Activated CD8-positive, alpha-beta memory T cell treated with anti-CD3 and anti-CD28 coated beads, Interleukin-2, amount 10 ng/mL, durations not matched to agents 7 days and 5 days (primary cell): ENCODE results near the gene BAZ1B. TPM values are rescaled to one million over a fixed set of nuclear protein-coding genes. Genes with fewer than 3 reads are reported as not detected.
A peak's percentile ranks its signal among the peaks of the same experiment; 100 is the strongest.
"Not testable (repeated sequence)": the region's sequence is repeated elsewhere in the genome, so short reads cannot be mapped to it uniquely, and the experiment has no call there.

Experiments used
- ATAC-seq: fragments of 150-1000 bp; cut with Tn5 transposase; one replicate; pipeline ENCODE4 v1.10.0; 2021; ENCODE audit warnings: moderate library complexity
- CTCF ChIA-PET: fragments of 350-600 bp; sonication (Branson Sonifier 250); formaldehyde crosslinking; loops from one replicate; lab custom pipeline; 2021; ENCODE audit warnings: antibody characterized with exemption; lab: Charles Lee
- DNase-seq: peaks from one replicate; pipeline ENCODE4 v3.0.0-alpha.2; 2020
- H3K27ac Mint-ChIP-seq: one replicate; pipeline ENCODE4 v1.8.0; 2021; ENCODE audit warnings: mild to moderate bottlenecking, mixed read lengths
- H3K27me3 Mint-ChIP-seq: one replicate; pipeline ENCODE4 v1.8.0; 2021; ENCODE audit warnings: mixed read lengths
- H3K36me3 Mint-ChIP-seq: one replicate; pipeline ENCODE4 v1.8.0; 2021; ENCODE audit warnings: mild to moderate bottlenecking, mixed read lengths
- H3K4me1 Mint-ChIP-seq: one replicate; pipeline ENCODE4 v1.8.0; 2021; ENCODE audit warnings: mixed read lengths
- H3K4me3 Mint-ChIP-seq: one replicate; pipeline ENCODE4 v1.8.0; 2021; ENCODE audit warnings: mild to moderate bottlenecking, moderate library complexity, mixed read lengths
- H3K9me3 Mint-ChIP-seq: one replicate; pipeline ENCODE4 v1.8.0; 2022; ENCODE audit warnings: low read depth, mixed read lengths
- total RNA-seq, 2 experiments: library from RNA; stranded (reverse); gene quantifications; one replicate each; pipeline ENCODE4 v1.2.3, GENCODE V29; 2021

The BAZ1B gene
- total RNA-seq, 2 experiments from 2014 or later: 112 to 129 TPM

DNA sequence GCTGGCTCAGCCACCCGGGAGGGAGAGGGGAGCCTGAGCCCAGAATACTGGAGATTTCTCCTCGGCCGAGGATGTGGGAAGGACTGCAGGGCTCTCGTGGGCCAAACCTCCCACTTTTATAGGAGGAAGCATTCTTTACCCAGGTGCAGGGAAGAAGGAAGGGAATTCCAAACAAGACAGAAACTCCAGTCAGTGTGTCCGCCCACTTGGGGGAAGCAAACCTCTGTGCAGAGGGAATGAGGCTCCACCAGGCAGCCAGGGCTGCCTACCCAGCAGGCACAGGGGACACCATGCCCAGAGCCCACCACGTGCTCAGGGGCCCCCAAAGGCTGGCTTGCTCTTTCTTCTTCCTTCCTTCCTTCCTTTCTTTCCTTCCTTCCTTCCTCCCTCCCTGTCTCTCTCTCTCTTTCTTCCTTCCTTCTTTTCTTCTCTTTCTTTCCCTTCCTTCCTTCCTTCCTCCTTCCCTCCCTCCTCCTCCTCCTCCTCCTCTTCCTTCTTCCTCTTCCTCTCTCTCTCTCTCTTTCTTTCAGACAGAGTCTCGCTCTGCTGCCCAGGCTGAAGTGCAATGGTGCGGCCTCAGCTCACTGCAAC lies 103.9 kb downstream of the BAZ1B start:
- CTCF ChIA-PET: no interaction called here
- H3K4me1 Mint-ChIP-seq: no peaks in the 10 kb centered on the region
- no peak overlapping the region for H3K4me3 Mint-ChIP-seq
- ATAC-seq (no peak), DNase-seq (no peak)
- H3K9me3 Mint-ChIP-seq: no peaks in the 10 kb centered on the region
- H3K27ac Mint-ChIP-seq: no peak overlapping the region
- H3K27me3 Mint-ChIP-seq: no peaks in the 10 kb centered on the region
- H3K36me3 Mint-ChIP-seq: no peaks in the 10 kb centered on the region

DNA sequence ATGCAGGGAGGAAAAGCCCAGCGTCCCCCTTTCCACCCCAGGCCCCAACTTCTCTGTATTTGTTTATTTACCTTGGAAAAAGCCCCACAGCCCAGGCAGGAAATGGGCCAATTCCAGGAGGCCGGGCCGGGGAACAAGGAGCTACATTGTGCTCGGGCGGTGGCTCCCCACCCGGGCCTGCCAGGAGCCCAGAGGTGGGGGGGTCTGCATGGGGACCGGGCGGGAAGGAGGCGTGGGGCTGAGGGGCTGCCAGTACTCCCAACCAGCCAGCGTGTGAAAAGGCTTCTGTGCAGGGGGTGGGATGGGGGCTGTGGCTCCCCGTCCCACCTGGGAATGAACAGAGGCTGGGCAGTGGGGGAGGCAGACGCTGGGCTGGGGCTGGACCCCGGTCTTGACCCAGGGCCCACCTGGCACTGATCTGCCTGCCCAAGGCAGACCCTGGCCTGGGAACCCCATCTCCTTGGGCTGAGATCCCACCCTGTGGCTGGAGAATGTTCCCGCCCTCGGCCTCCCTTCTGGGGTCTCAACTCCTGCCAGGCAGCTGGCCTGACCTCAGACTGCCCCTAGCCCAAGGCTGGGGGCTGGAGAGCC lies 111.5 kb downstream of the BAZ1B start:
- H3K27me3 Mint-ChIP-seq, CTCF ChIA-PET, H3K4me3 Mint-ChIP-seq, ATAC-seq, H3K9me3 Mint-ChIP-seq, DNase-seq, H3K36me3 Mint-ChIP-seq, H3K27ac Mint-ChIP-seq, H3K4me1 Mint-ChIP-seq: not testable (repeated sequence)

- CTCF ChIA-PET, ATAC-seq, H3K4me1 Mint-ChIP-seq, H3K27me3 Mint-ChIP-seq, H3K36me3 Mint-ChIP-seq, H3K4me3 Mint-ChIP-seq, DNase-seq, H3K27ac Mint-ChIP-seq, H3K9me3 Mint-ChIP-seq: not testable (repeated sequence)
Measured at GRCh38 chr7:73404860-73405259, 117.2 kb downstream of the BAZ1B start.

DNA sequence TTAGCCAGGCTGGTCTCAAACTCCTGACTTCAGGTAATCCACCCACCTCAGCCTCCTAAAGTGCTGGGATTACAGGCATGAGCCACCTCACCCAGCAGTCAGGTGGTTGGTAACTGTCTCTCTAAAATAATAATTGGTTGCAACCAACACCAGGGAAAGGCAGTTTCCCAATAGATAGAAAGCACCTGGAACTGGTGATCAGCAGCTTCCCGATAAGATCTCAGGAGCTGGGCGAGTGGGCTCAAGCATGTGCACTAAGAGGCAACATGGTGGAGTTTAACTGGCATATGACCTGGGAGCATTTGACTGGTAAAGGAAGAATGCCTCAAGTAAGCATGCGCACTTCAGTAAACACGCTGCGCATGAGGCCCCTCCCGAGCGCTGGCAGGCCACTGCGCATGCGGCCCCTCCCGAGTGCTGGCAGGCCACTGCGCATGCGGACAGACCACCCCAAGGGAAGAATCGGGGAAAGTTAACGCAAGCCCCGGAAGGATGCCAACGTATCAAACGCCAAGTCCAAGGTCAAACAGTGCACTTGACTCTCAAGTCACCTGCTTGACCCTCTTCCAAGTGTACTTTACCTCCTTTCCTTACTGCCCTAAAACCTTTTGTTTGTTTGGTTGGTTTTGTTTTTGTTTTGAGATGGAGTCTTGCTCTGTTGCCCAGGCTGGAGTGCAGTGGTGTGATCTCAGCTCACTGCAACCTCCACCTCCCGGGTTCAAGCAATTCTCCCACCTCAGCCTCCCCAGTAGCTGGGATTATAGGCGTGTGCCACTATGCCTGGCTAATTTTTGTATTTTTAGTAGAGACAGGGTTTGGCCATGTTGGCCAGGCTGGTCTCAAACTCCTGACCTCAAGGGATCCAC lies 122.7 kb downstream of the BAZ1B start:
- H3K4me1 Mint-ChIP-seq, CTCF ChIA-PET, H3K9me3 Mint-ChIP-seq, H3K36me3 Mint-ChIP-seq, H3K27me3 Mint-ChIP-seq: not testable (repeated sequence)
- Mint-ChIP-seq H3K4me3 (peak overlapping the region; percentile 28), H3K27ac (peak overlapping the region; percentile 37)
- ATAC-seq: peak; percentile 86
- DNase-seq: peak; percentile 81

GRCh38 chr7:73397521-73398281 lies 124.4 kb downstream of the BAZ1B start:
- ATAC-seq: no peak

GRCh38 chr7:73395538-73396503 lies 126.3 kb downstream of the BAZ1B start:
- DNase-seq (no peak), ATAC-seq (no peak)
- peaks cover 6% of the 10 kb centered on the region for H3K4me1 Mint-ChIP-seq
- no peak overlapping the region for H3K27ac Mint-ChIP-seq
- peaks cover 2% of the 10 kb centered on the region for H3K27me3 Mint-ChIP-seq
- no peaks in the 10 kb centered on the region for H3K9me3 Mint-ChIP-seq
- H3K4me3 Mint-ChIP-seq: no peak overlapping the region
- H3K36me3 Mint-ChIP-seq: no peaks in the 10 kb centered on the region
- CTCF ChIA-PET: no interaction called here

More at GRCh38 chr7:73397521-73398281, 124.4 kb downstream of the BAZ1B start:
- CTCF ChIA-PET: no interaction called here
- H3K27ac Mint-ChIP-seq: no peak overlapping the region
- no peaks in the 10 kb centered on the region for H3K27me3 Mint-ChIP-seq
- no peaks in the 10 kb centered on the region for H3K9me3 Mint-ChIP-seq
- DNase-seq: no peak
- no peaks in the 10 kb centered on the region for H3K36me3 Mint-ChIP-seq
- H3K4me1 Mint-ChIP-seq: peaks cover 6% of the 10 kb centered on the region
- H3K4me3 Mint-ChIP-seq: no peak overlapping the region

DNA sequence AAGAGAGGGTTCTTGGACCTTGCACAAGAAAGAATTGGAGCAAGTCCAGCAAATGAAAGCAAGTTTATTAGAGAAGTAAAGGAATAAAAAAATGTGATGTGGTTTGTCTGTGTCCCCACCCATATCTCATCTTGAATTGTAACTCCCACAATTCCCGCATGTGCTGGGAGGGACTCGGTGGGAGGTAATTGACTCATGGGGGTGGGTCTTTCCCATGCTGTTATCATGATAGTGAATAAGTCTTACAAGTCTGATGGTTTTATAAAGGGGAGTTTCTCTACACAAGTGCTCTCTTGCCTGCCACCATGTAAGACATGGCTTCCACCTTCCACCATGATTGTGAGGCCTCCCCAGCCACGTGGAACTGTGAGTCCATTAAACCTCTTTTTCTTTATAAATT lies 127.7 kb downstream of the BAZ1B start:
- ATAC-seq (no peak), DNase-seq (no peak)
- CTCF ChIA-PET: no interaction called here
- Mint-ChIP-seq H3K4me1 (peaks cover 1% of the 10 kb centered on the region), H3K4me3 (no peak overlapping the region), H3K27me3 (peaks cover 2% of the 10 kb centered on the region), H3K9me3 (peaks cover 5% of the 10 kb centered on the region), H3K27ac (no peak overlapping the region), H3K36me3 (no peaks in the 10 kb centered on the region)

GRCh38 chr7:73391396-73391795 lies 130.7 kb downstream of the BAZ1B start:
- H3K4me1 Mint-ChIP-seq: no peaks in the 10 kb centered on the region
- CTCF ChIA-PET: no interaction called here
- DNase-seq (no peak), ATAC-seq (no peak)
- H3K36me3 Mint-ChIP-seq: peaks cover 6% of the 10 kb centered on the region
- peaks cover 13% of the 10 kb centered on the region for H3K9me3 Mint-ChIP-seq
- no peak overlapping the region for H3K4me3 Mint-ChIP-seq
- peaks cover 2% of the 10 kb centered on the region for H3K27me3 Mint-ChIP-seq
- H3K27ac Mint-ChIP-seq: no peak overlapping the region

Other genes with a start within 250 kb of the BAZ1B start
- 10 to 100 TPM; 53.6 to 58.6 TPM for gene NSUN5, start 213.5 kb downstream of the BAZ1B start, total RNA-seq
- gene TRIM50, start 194.2 kb downstream of the BAZ1B start, total RNA-seq: not detected
- not detected for gene FKBP6, start 194.1 kb downstream of the BAZ1B start, total RNA-seq
- not detected for gene FZD9, start 88.5 kb downstream of the BAZ1B start, total RNA-seq
- 10 to 100 TPM; 74.9 to 87.0 TPM for gene BCL7B, start 35.4 kb upstream of the BAZ1B start, total RNA-seq
- gene TBL2, start 56.3 kb upstream of the BAZ1B start, total RNA-seq: 10 to 100 TPM; 23.3 to 27.2 TPM
- not detected for gene MLXIPL, start 102.2 kb upstream of the BAZ1B start, total RNA-seq
- not detected for gene VPS37D, start 145.5 kb upstream of the BAZ1B start, total RNA-seq
- gene DNAJC30, start 161.2 kb upstream of the BAZ1B start, total RNA-seq: 1 to 10 TPM; 7.0 to 9.0 TPM
- gene BUD23, start 161.3 kb upstream of the BAZ1B start, total RNA-seq: 10 to 100 TPM; 60.5 to 72.7 TPM
- 10 to 100 TPM; 13.8 to 15.8 TPM for gene STX1A, start 197.4 kb upstream of the BAZ1B start, total RNA-seq
- 10 to 100 TPM; 15.9 to 19.2 TPM for gene ABHD11, start 216.5 kb upstream of the BAZ1B start, total RNA-seq
- gene CLDN3, start 248.0 kb upstream of the BAZ1B start, total RNA-seq: not detected